Sigmoid colon (tissue), 7 donors: ENCODE results near the gene CYP4F3. TPM values are rescaled to one million over a fixed set of nuclear protein-coding genes. Genes with fewer than 3 reads are reported as not detected.

ENCODE experiments used
- DNase-seq: peaks from one replicate; pipeline ENCODE4 v3.0.0-alpha.2; 2019
- H3K27ac ChIP-seq, 4 donors: fragments of 200-600 bp; sonication (generic); one replicate each; pipeline ENCODE4 v1.5.1; 2016 to 2019; ENCODE audit warnings: mild to moderate bottlenecking in 1 of 4
- H3K27me3 ChIP-seq, 3 donors: fragments of 200-600 bp; sonication (generic); one replicate each; pipeline ENCODE4 v1.5.1; 2019; ENCODE audit warnings: mild to moderate bottlenecking in 1 of 3
- H3K36me3 ChIP-seq, 4 donors: fragments of 200-600 bp; sonication (generic); one replicate each; pipeline ENCODE4 v1.5.1; 2016 to 2019
- H3K4me1 ChIP-seq, 4 donors: fragments of 200-600 bp; sonication (generic); one replicate each; pipeline ENCODE4 v1.5.1; 2017 to 2019
- H3K4me3 ChIP-seq, 4 donors: fragments of 200-600 bp; sonication (generic); one replicate each; pipeline ENCODE4 v1.5.1; 2017 to 2019; ENCODE audit warnings: mild to moderate bottlenecking in 2 of 4, moderate library complexity in 1 of 4
- H3K9me3 ChIP-seq, 4 donors: fragments of 200-600 bp in 3 of 4; sonication (generic) in 3 of 4; one replicate each; pipeline versions ENCODE4 v1.5.1 to v1.6.1; 2013 to 2019
- CTCF ChIP-seq, 4 experiments: fragments of 450-650 bp in 3 of 4; fragments of 200-600 bp in 1 of 4; IDR thresholded peaks; one replicate each; pipeline ENCODE4 v1.5.1; 2016 to 2019; ENCODE audit warnings: antibody characterized with exemption in 4 of 4, mild to moderate bottlenecking in 3 of 4, moderate library complexity in 2 of 4
- EP300 ChIP-seq, 4 donors: sonication (generic); formaldehyde crosslinking; IDR thresholded peaks; one replicate each; pipeline ENCODE4 v1.6.1; 2017; ENCODE audit warnings: antibody characterized with exemption in 4 of 4
- POLR2A ChIP-seq, 2 donors: fragments of 450-650 bp; IDR thresholded peaks; one replicate each; pipeline ENCODE4 v1.6.1; 2016; ENCODE audit warnings: antibody characterized with exemption in 2 of 2, mild to moderate bottlenecking in 2 of 2, moderate library complexity in 2 of 2
- POLR2AphosphoS5 ChIP-seq, 4 donors: sonication (generic); formaldehyde crosslinking; IDR thresholded peaks; one replicate each; pipeline ENCODE4 v1.6.1; 2017; ENCODE audit warnings: antibody characterized with exemption in 4 of 4
- WGBS, 2 donors: extraction: QIAGEN DNeasy Blood & Tissue Kit; methylation state at CpG; one replicate each; pipeline ENCODE4 v1.1.7; 2013; 5-methylcytosine and 5-hydroxymethylcytosine counted together
- intact Hi-C: fragments of 100-400 bp; cut with DNase I; formaldehyde crosslinking; loops from one replicate; pipeline ENCODE4 v1.15.1; 2023
- polyA plus RNA-seq, 3 donors: library from polyadenylated mRNA; stranded (reverse); fragments of 200-250 nt; gene quantifications; one replicate each; pipeline ENCODE4 v1.2.3, GENCODE V29; 2013
- total RNA-seq, 4 donors: library from RNA; depleted of rRNA; stranded (reverse); fragments of >200 nt; gene quantifications; one replicate each; pipeline ENCODE4 v1.1.0, GENCODE V29; 2016
- donor health status: healthy with polysubstance abuse.
- donor health status: Bipolar disorder and iron deficiency.
- donor health status: healthy.

The CYP4F3 gene
- total and polyA plus RNA-seq, 7 donors = under 0.01 to 2.4 (median 0.46) TPM; not detected in 4

GRCh38 chr19:15615526-15615925 is 25.2 kb upstream of the CYP4F3 start:
- intact Hi-C loops = no loop called here
- no peak for DNase-seq
- WGBS, 2 donors = 77 to 79% methylated on average over 14 of the region's 14 CpGs
- H3K36me3 ChIP-seq = no peaks in the 10 kb centered on the region
- no peaks in the 10 kb centered on the region for H3K4me1 ChIP-seq
- peaks cover 0 to 15% (median 0%) of the 10 kb centered on the region in 3 donors for H3K27me3 ChIP-seq
- H3K4me3 ChIP-seq = no peak overlapping the region
- no peak for TF ChIP-seq POLR2AphosphoS5 (IDR thresholded peaks at IDR 0.05)
- no peak for TF ChIP-seq POLR2A (IDR thresholded peaks at IDR 0.05)
- TF ChIP-seq CTCF (IDR thresholded peaks at IDR 0.05) = no peak
- TF ChIP-seq EP300 (IDR thresholded peaks at IDR 0.05) = no peak
- no peaks in the 10 kb centered on the region for H3K9me3 ChIP-seq
- no peak overlapping the region for H3K27ac ChIP-seq

- TF ChIP-seq CTCF (IDR thresholded peaks at IDR 0.05) (no peak), EP300 (IDR thresholded peaks at IDR 0.05) (no peak), POLR2A (IDR thresholded peaks at IDR 0.05) (no peak), POLR2AphosphoS5 (IDR thresholded peaks at IDR 0.05) (no peak)
- no peak overlapping the region for H3K27ac ChIP-seq
- peaks cover 0 to 15% (median 0%) of the 10 kb centered on the region in 3 donors for H3K27me3 ChIP-seq
- H3K36me3 ChIP-seq = no peaks in the 10 kb centered on the region
- no peaks in the 10 kb centered on the region for H3K4me1 ChIP-seq
- no peaks in the 10 kb centered on the region for H3K9me3 ChIP-seq
- intact Hi-C loops = no loop called here
- 86 to 93% methylated on average over 4 of the region's 4 CpGs for WGBS, 2 donors
- no peak overlapping the region for H3K4me3 ChIP-seq
- no peak for DNase-seq
Observed at GRCh38 chr19:15616183-15616582, 24.5 kb upstream of the CYP4F3 start.

- peaks cover 0 to 16% (median 0%) of the 10 kb centered on the region in 3 donors for H3K27me3 ChIP-seq
- H3K4me1 ChIP-seq = no peaks in the 10 kb centered on the region
- H3K9me3 ChIP-seq = no peaks in the 10 kb centered on the region
- TF ChIP-seq POLR2AphosphoS5 (IDR thresholded peaks at IDR 0.05) (no peak), POLR2A (IDR thresholded peaks at IDR 0.05) (no peak), EP300 (IDR thresholded peaks at IDR 0.05) (no peak)
- H3K4me3 ChIP-seq = no peak overlapping the region
- no peak for DNase-seq
- no peaks in the 10 kb centered on the region for H3K36me3 ChIP-seq
- no peak overlapping the region for H3K27ac ChIP-seq
- intact Hi-C loops = no loop called here
- WGBS, 2 donors = 22 to 53% methylated on average over 7 of the region's 7 CpGs
Observed at GRCh38 chr19:15616627-15617270, 23.9 kb upstream of the CYP4F3 start.

GRCh38 chr19:15618321-15618720 is 22.4 kb upstream of the CYP4F3 start:
- no peaks in the 10 kb centered on the region for H3K4me1 ChIP-seq
- WGBS, 2 donors = 80% methylated on average over 5 of the region's 5 CpGs
- no peaks in the 10 kb centered on the region for H3K9me3 ChIP-seq
- no peak for TF ChIP-seq POLR2A (IDR thresholded peaks at IDR 0.05)
- no peak for TF ChIP-seq POLR2AphosphoS5 (IDR thresholded peaks at IDR 0.05)
- TF ChIP-seq EP300 (IDR thresholded peaks at IDR 0.05) = no peak
- TF ChIP-seq CTCF (IDR thresholded peaks at IDR 0.05) = no peak
- no peak for DNase-seq
- no peak overlapping the region for H3K4me3 ChIP-seq
- intact Hi-C loops = no loop called here
- no peak overlapping the region for H3K27ac ChIP-seq
- no peaks in the 10 kb centered on the region for H3K36me3 ChIP-seq
- peaks cover 0 to 23% (median 0%) of the 10 kb centered on the region in 3 donors for H3K27me3 ChIP-seq

GRCh38 chr19:15621801-15622200 is 18.9 kb upstream of the CYP4F3 start:
- H3K27me3 ChIP-seq = peaks cover 0 to 35% (median 0%) of the 10 kb centered on the region in 3 donors
- DNase-seq = no peak
- H3K4me3 ChIP-seq = no peak overlapping the region
- TF ChIP-seq CTCF (IDR thresholded peaks at IDR 0.05) = no peak
- TF ChIP-seq POLR2AphosphoS5 (IDR thresholded peaks at IDR 0.05) = no peak
- no peak for TF ChIP-seq EP300 (IDR thresholded peaks at IDR 0.05)
- no peak for TF ChIP-seq POLR2A (IDR thresholded peaks at IDR 0.05)
- H3K27ac ChIP-seq = no peak overlapping the region
- H3K4me1 ChIP-seq = no peaks in the 10 kb centered on the region
- intact Hi-C loops = no loop called here
- H3K9me3 ChIP-seq = no peaks in the 10 kb centered on the region
- 66 to 87% methylated on average over 1 of the region's 1 CpG for WGBS, 2 donors
- no peaks in the 10 kb centered on the region for H3K36me3 ChIP-seq
